Adipocyte (in vitro differentiated cells): Measurements from ENCODE around the gene ITGB2.

Experiments
- DNase-seq: peaks from one replicate; pipeline ENCODE4 v3.0.0-alpha.2; 2015; ENCODE audit warnings: low read depth
- H3K27me3 ChIP-seq: replicated peaks from 2 replicates; pipeline ENCODE4 v1.7.0; 2013; ENCODE audit warnings: mild to moderate bottlenecking, low read length, moderate library complexity; ENCODE audit not compliant: control insufficient read depth, insufficient read depth
- H3K36me3 ChIP-seq: 2 replicates; pipeline ENCODE4 v1.7.0; 2013; ENCODE audit warnings: low read length, mild to moderate bottlenecking, moderate library complexity; ENCODE audit not compliant: control insufficient read depth, insufficient read depth, severe bottlenecking
- H3K4me1 ChIP-seq: 2 replicates; pipeline ENCODE4 v1.7.0; 2013; ENCODE audit warnings: mild to moderate bottlenecking, low read length, moderate library complexity; ENCODE audit not compliant: control insufficient read depth, insufficient read depth
- H3K4me3 ChIP-seq: 2 replicates; pipeline ENCODE4 v1.7.0; 2013; ENCODE audit warnings: mild to moderate bottlenecking, low read length, moderate library complexity
- H3K9ac ChIP-seq: 2 replicates; pipeline ENCODE4 v1.7.0; 2013; ENCODE audit warnings: mild to moderate bottlenecking, low read length, moderate library complexity
- H3K9me3 ChIP-seq: 2 replicates; pipeline ENCODE4 v1.7.0; 2013; ENCODE audit warnings: mild to moderate bottlenecking, low read length, moderate library complexity; ENCODE audit not compliant: control insufficient read depth

The ITGB2 gene

GRCh38 chr21:44953628-44954021 is 32.9 kb upstream of the ITGB2 start:
- no peaks in the 10 kb centered on the region for H3K27me3 ChIP-seq
- no peak overlapping the region for H3K9ac ChIP-seq
- peaks cover 26% of the 10 kb centered on the region for H3K4me1 ChIP-seq
- no peaks in the 10 kb centered on the region for H3K9me3 ChIP-seq
- peaks cover 9% of the 10 kb centered on the region for H3K36me3 ChIP-seq
- DNase-seq, result no peak
- no peak overlapping the region for H3K4me3 ChIP-seq

- H3K4me3 ChIP-seq, result no peak overlapping the region
- H3K36me3 ChIP-seq, result peaks cover 9% of the 10 kb centered on the region
- no peaks in the 10 kb centered on the region for H3K27me3 ChIP-seq
- DNase-seq, result no peak
- peaks cover 21% of the 10 kb centered on the region for H3K4me1 ChIP-seq
- H3K9ac ChIP-seq, result no peak overlapping the region
- H3K9me3 ChIP-seq, result no peaks in the 10 kb centered on the region
Measured at GRCh38 chr21:44952929-44953627, 32.4 kb upstream of the ITGB2 start.

GRCh38 chr21:44952116-44952928 is 31.6 kb upstream of the ITGB2 start:
- Histone ChIP-seq H3K4me3 (no peak overlapping the region), H3K27me3 (no peaks in the 10 kb centered on the region), H3K36me3 (peaks cover 10% of the 10 kb centered on the region), H3K4me1 (peaks cover 17% of the 10 kb centered on the region), H3K9ac (no peak overlapping the region), H3K9me3 (no peaks in the 10 kb centered on the region)
- no peak for DNase-seq

DNA sequence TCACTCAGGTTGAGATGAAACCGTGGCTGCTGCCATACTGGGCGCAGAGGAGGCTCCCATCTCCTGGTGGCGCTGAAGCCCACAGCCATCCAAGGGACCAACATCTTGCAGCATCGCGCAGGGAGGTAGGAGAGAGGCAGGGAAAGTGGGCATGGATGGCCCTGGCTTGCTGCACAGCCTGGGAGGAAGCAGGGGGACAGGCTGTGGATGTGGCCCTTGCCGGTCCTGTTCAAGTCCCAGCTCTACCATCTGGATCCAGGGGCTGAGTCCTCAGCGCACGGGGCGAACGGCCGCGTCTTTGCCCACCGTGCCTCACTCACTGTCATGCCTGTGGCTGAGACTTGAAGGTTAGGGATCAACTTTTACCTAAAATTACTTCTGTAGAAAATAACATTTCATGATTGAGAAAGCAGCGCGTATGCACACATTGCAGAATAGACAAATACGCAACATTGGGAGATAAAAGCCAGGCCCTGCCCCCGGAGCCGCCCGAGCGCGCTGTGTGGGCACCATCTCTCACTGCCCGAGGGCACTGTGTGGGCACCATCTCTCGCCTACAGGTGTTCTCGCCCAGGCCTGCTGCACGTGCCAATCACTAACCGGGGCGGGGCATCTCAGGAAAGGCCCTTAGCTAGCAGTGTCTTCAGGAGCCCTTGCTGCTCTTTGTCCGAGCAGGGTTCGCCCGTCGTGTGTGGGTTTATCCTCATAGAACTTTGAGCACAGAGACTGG is 30.7 kb upstream of the ITGB2 start:
- Histone ChIP-seq H3K4me1 (peaks cover 17% of the 10 kb centered on the region), H3K4me3 (no peak overlapping the region), H3K9ac (no peak overlapping the region), H3K9me3 (no peaks in the 10 kb centered on the region), H3K36me3 (peaks cover 10% of the 10 kb centered on the region), H3K27me3 (no peaks in the 10 kb centered on the region)
- DNase-seq, result no peak

DNA sequence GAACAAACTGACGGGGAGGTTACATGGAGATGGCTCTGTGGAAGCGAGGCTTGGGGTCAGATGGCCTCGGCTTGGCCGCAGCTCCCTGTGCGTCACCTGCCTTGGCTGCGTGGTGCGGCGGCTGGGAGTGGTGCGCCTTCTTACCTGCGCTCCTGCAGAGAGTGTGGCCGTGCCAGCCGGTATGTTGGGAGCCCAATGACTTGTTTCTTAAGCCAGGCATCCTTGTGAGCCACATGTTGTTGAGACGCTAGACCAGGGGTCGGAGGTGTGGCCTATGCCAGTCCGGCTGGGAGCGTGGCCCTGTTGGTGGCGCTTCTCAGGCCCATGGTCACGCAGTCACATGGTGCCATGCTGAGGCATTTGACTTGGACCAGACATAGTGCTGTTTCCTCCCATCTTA is 29.7 kb upstream of the ITGB2 start:
- no peak for DNase-seq
- Histone ChIP-seq H3K9ac (no peak overlapping the region), H3K36me3 (peaks cover 11% of the 10 kb centered on the region), H3K9me3 (no peaks in the 10 kb centered on the region), H3K4me3 (no peak overlapping the region), H3K4me1 (peaks cover 12% of the 10 kb centered on the region), H3K27me3 (no peaks in the 10 kb centered on the region)

- Histone ChIP-seq H3K4me1 (peaks cover 7% of the 10 kb centered on the region), H3K36me3 (peaks cover 17% of the 10 kb centered on the region), H3K4me3 (no peak overlapping the region), H3K27me3 (no peaks in the 10 kb centered on the region), H3K9ac (no peak overlapping the region), H3K9me3 (no peaks in the 10 kb centered on the region)
- peak; percentile 83 for DNase-seq
Measured at GRCh38 chr21:44949779-44950198, 29.1 kb upstream of the ITGB2 start.

- Histone ChIP-seq H3K27me3 (no peaks in the 10 kb centered on the region), H3K9ac (no peak overlapping the region), H3K4me1 (peaks cover 7% of the 10 kb centered on the region), H3K36me3 (peaks cover 22% of the 10 kb centered on the region), H3K4me3 (no peak overlapping the region), H3K9me3 (no peaks in the 10 kb centered on the region)
- DNase-seq, result no peak
Measured at GRCh38 chr21:44949161-44949778, 28.6 kb upstream of the ITGB2 start.

DNA sequence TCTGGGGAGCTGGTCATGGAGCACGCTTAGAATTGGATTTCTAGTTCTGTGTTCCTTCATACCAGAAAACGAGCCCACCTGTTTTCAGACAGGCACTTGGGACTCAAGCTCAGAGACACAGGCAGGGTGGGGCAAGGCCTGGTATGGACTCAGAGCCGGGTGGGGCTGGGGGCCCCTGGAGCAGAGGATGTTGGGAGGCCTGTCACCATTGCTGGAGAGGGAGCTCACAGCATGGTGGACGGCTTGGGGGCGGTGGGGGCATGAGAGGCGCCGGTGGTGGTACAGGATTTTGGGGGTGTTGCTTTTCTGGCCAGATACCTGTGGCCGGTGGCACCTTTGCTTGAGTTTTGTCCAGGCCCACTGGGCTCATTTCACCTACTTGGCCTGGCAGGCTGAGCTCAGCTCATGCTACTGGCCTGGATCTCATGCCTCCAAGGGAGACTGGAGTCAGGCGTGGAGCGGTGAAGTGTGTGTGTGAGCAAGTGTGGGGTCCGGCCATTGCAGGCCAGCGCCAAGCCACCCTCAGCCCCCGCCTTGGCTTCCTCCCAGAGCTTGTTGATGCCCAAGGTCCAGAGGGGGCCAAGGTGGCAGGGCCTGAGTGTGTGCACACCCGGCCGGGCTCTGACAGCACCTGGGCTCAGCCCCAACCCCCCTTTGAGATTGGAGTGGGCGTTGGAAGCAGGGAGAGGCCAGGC is 27.9 kb upstream of the ITGB2 start:
- Histone ChIP-seq H3K27me3 (no peaks in the 10 kb centered on the region), H3K4me1 (peaks cover 7% of the 10 kb centered on the region), H3K9me3 (no peaks in the 10 kb centered on the region), H3K4me3 (no peak overlapping the region), H3K36me3 (peaks cover 26% of the 10 kb centered on the region), H3K9ac (no peak overlapping the region)
- no peak for DNase-seq

- no peak overlapping the region for H3K9ac ChIP-seq
- H3K4me3 ChIP-seq, result no peak overlapping the region
- no peak for DNase-seq
- peaks cover 7% of the 10 kb centered on the region for H3K4me1 ChIP-seq
- no peaks in the 10 kb centered on the region for H3K27me3 ChIP-seq
- no peaks in the 10 kb centered on the region for H3K9me3 ChIP-seq
- peaks cover 28% of the 10 kb centered on the region for H3K36me3 ChIP-seq
Measured at GRCh38 chr21:44947930-44948331, 27.2 kb upstream of the ITGB2 start.

DNA sequence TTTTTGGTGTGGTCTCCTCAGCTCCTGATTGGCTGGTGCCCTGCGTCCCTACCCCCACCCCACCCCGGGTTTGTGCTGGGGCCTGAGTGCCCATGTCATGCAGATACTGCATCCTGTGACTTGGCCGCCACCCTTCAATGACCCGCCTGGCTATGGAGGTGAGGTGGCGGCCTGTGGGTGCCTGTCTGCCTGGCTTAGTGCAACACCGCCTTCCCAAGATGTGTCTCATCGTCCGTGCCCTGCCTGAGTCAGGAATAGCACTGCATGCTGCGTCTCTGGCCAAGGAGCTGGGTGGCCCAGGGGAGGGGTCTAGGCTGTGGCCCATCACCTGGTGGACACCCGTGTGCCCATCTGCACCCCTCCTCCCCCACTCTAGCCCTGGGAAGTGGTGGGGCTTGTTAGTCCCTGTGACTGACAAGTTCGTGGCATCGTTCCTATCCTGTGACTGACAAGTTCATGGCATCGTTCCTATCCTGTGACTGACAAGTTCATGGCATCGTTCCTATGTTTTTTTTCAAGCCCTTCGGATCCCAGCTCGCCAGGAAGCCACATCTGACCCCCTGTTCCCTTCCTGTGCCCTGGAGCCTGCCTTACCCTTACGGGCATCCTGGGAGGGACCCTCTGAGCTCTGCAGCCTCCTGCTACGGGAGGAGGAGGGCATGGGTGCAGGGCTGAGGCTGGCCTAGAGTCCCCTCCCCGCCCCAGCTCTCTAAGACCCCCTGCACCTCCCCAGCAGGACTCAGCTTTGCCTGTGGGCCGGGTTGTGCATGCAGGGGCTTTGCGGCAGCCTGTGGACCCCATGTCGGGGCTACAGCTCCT is 26.6 kb upstream of the ITGB2 start:
- Histone ChIP-seq H3K4me1 (peaks cover 7% of the 10 kb centered on the region), H3K27me3 (no peaks in the 10 kb centered on the region), H3K9ac (no peak overlapping the region), H3K9me3 (no peaks in the 10 kb centered on the region), H3K4me3 (no peak overlapping the region), H3K36me3 (peaks cover 28% of the 10 kb centered on the region)
- DNase-seq, result no peak
